IPS-15b (cell line): ENCODE measurements around the gene PFKL.

Experiments used
- H3K27me3 ChIP-seq: one replicate; pipeline ENCODE4 v1.6.1; 2013; ENCODE audit warnings: low read length; ENCODE audit not compliant: control insufficient read depth, insufficient read depth
- H3K36me3 ChIP-seq: one replicate; pipeline ENCODE4 v1.6.1; 2013; ENCODE audit warnings: low read length; ENCODE audit not compliant: control insufficient read depth, insufficient read depth
- H3K4me1 ChIP-seq: one replicate; pipeline ENCODE4 v1.6.1; 2013; ENCODE audit warnings: mild to moderate bottlenecking, low read length; ENCODE audit not compliant: control insufficient read depth, insufficient read depth
- H3K4me3 ChIP-seq: one replicate; pipeline ENCODE4 v1.5.1; 2013; ENCODE audit warnings: low read depth, low read length
- H3K9ac ChIP-seq: one replicate; pipeline ENCODE4 v1.6.1; 2013; ENCODE audit warnings: low read depth, mild to moderate bottlenecking, low read length
- H3K9me3 ChIP-seq: one replicate; pipeline ENCODE4 v1.6.1; 2013; ENCODE audit warnings: mild to moderate bottlenecking, low read length; ENCODE audit not compliant: control insufficient read depth, insufficient read depth

PFKL gene

GRCh38 chr21:44263221-44263760 is 36.6 kb upstream of the PFKL start:
- Histone ChIP-seq H3K9me3 (no peaks in the 10 kb centered on the region), H3K4me1 (peaks cover 5% of the 10 kb centered on the region), H3K27me3 (no peaks in the 10 kb centered on the region), H3K36me3 (peaks cover 3% of the 10 kb centered on the region), H3K9ac (no peak overlapping the region), H3K4me3 (no peak overlapping the region)

DNA sequence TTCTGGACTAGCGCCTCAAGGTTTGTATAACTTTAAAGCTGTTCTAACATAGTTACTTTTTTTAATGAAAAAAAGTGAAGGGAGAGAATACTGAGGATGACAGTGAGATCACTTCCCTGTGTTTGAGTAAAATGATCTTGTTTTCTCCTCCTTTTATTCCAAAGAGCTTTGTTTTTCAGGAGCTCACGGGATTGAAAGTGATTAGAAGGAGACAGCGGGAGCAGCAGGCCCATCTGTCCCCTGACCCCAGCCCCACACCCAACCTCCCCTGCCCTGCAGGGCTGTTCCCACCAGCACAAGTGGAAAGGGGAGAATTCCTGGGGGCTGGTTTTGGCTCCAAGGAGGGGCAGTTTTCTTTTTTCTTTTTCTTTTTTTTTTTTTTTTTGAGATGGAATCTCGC is 36.1 kb upstream of the PFKL start:
- Histone ChIP-seq H3K9me3 (no peaks in the 10 kb centered on the region), H3K4me1 (peaks cover 5% of the 10 kb centered on the region), H3K27me3 (no peaks in the 10 kb centered on the region), H3K36me3 (no peaks in the 10 kb centered on the region), H3K9ac (no peak overlapping the region), H3K4me3 (no peak overlapping the region)

GRCh38 chr21:44265734-44266270 is 34.1 kb upstream of the PFKL start:
- Histone ChIP-seq H3K4me1 (peaks cover 5% of the 10 kb centered on the region), H3K36me3 (no peaks in the 10 kb centered on the region), H3K9me3 (no peaks in the 10 kb centered on the region), H3K27me3 (no peaks in the 10 kb centered on the region), H3K9ac (no peak overlapping the region), H3K4me3 (no peak overlapping the region)

GRCh38 chr21:44267655-44268142 is 32.2 kb upstream of the PFKL start:
- Histone ChIP-seq H3K9ac (no peak overlapping the region), H3K9me3 (no peaks in the 10 kb centered on the region), H3K4me1 (peaks cover 5% of the 10 kb centered on the region), H3K4me3 (no peak overlapping the region), H3K27me3 (no peaks in the 10 kb centered on the region), H3K36me3 (no peaks in the 10 kb centered on the region)

DNA sequence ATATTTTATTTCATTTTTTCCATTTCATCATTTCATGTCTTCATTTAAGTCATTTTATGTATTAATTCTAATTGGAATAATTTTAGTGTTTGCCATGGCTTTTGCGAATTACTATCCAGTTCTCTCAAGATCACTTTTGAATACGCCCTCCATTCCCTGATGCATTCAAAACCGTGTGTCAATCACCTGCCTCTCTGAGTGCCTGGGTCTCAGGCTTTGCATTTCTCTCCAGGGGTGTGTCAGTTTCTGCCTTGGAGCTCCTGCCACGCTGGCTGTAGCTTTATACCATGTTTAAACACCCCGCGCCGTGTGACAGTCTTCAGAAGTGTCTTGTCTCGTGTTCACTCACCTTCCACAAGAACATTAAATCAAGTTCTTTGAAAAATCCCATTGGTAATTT is 30.8 kb upstream of the PFKL start:
- Histone ChIP-seq H3K36me3 (no peaks in the 10 kb centered on the region), H3K9me3 (no peaks in the 10 kb centered on the region), H3K4me1 (peaks cover 2% of the 10 kb centered on the region), H3K9ac (no peak overlapping the region), H3K27me3 (no peaks in the 10 kb centered on the region), H3K4me3 (no peak overlapping the region)

DNA sequence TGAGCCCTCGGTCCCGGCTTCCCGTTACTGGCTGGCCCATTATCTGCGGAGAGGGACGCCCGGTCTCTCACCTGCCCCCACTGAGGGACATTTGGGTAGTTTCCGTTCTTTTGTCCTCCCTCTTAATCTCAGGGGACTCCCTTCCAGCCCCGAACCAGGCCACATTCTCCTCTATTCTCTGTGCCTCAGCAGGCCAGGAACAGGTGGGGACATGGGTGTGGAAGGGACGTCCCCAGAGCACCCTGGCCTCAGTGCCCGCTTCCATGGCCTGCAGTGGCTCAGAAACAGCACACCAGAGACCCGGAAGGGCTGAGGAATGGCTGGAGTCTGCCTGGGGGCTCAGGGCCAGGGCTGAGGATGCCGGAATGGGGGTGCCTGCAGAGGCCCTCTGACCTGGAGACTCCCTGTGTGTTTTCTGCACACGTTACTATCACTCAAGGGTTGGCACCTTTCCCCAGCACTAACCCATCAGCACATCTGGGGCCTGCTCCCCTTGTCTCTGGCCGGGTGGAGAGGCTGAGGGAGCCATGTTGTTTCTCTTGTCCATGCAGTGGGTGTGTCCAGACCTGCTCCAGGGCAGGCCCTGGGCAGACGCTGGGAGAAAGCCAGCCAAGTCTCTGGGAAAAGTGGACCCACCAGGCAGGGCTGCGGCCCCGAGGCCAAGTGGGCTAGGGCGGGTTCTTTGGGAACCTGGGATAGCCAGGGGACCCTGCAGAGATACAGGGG is 28.1 kb upstream of the PFKL start:
- Histone ChIP-seq H3K4me1 (peaks cover 2% of the 10 kb centered on the region), H3K36me3 (no peaks in the 10 kb centered on the region), H3K27me3 (peaks cover 2% of the 10 kb centered on the region), H3K9ac (no peak overlapping the region), H3K4me3 (no peak overlapping the region), H3K9me3 (no peaks in the 10 kb centered on the region)

DNA sequence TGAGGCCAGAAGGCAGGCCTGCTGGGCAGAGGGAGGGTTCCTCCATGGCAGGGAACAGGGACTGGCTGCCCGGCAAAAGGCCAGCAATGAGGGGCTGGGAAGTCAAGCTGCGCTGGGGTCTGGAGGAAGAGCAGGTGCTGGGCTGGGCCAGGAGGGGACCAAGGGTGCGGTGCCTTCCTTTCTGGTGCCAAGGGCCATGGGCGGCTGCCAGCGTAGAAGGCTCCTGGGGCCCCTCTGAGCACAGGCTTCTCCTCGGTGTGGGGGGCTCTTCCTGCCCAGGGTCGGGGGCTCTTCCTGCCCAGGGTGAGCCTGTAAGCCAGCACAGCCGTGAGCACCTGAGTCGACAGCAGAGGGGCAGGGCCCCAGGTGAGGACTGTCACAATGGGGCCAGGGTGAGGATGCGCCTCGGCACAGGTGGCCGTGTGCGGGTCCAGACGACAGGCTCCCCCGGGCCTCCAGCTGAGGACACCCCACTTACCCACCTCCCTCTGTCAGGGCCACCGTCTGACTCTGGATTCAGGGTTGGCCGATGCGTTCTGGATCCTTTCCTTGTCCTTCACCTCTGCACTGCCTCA is 27.5 kb upstream of the PFKL start:
- Histone ChIP-seq H3K27me3 (peaks cover 2% of the 10 kb centered on the region), H3K4me3 (no peak overlapping the region), H3K4me1 (peaks cover under 1% of the 10 kb centered on the region), H3K9me3 (no peaks in the 10 kb centered on the region), H3K9ac (no peak overlapping the region), H3K36me3 (no peaks in the 10 kb centered on the region)

GRCh38 chr21:44273046-44273445 is 26.8 kb upstream of the PFKL start:
- Histone ChIP-seq H3K4me3 (no peak overlapping the region), H3K27me3 (peaks cover 2% of the 10 kb centered on the region), H3K9me3 (no peaks in the 10 kb centered on the region), H3K4me1 (no peaks in the 10 kb centered on the region), H3K36me3 (no peaks in the 10 kb centered on the region), H3K9ac (no peak overlapping the region)

DNA sequence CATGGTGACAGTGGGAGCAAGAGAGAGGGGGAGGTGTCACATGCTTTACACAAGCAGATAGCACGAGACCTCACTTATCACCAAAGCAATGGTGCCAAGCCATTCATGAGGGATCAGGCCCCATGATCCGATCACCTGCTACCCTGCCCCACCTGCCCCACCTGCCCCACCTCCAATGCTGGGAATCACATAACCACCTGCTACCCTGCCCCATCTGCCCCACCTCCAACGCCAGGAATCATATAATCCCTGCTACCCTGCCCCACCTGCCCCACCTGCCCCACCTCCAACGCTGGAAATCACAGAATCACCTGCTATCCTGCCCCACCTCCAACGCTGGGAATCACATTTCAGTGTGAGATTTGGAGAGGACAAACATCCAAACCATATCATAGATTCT is 24.8 kb upstream of the PFKL start:
- no peak overlapping the region for H3K9ac ChIP-seq
- no peaks in the 10 kb centered on the region for H3K4me1 ChIP-seq
- no peaks in the 10 kb centered on the region for H3K36me3 ChIP-seq
- no peaks in the 10 kb centered on the region for H3K9me3 ChIP-seq
- no peak overlapping the region for H3K4me3 ChIP-seq
- H3K27me3 ChIP-seq, result peaks cover 2% of the 10 kb centered on the region

- no peaks in the 10 kb centered on the region for H3K36me3 ChIP-seq
- no peaks in the 10 kb centered on the region for H3K4me1 ChIP-seq
- H3K4me3 ChIP-seq, result no peak overlapping the region
- no peak overlapping the region for H3K9ac ChIP-seq
- H3K9me3 ChIP-seq, result no peaks in the 10 kb centered on the region
- peaks cover 1% of the 10 kb centered on the region for H3K27me3 ChIP-seq
These were observed 20.2 kb upstream of the PFKL start for GRCh38 chr21:44279354-44280260.

DNA sequence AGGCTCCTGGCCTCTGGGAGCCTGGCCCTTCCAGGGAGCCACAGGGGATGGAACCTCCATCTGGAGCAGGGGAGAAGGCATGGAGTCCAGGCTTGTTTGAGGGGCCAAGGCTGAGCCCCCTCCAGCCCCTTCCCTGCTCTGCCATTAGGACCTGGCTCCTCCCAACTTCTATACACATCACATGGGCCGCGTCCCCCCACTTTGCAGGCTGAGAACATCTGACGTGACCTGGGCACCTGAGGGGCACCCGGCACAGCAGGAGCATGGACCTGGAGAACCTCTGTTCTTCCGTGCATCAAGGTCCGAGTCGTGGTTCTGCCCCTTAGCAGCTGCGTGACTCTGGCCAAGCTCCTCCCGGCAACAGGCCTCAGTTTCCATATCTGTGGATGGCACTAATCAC is 18.1 kb upstream of the PFKL start:
- Histone ChIP-seq H3K36me3 (no peaks in the 10 kb centered on the region), H3K27me3 (peaks cover 5% of the 10 kb centered on the region), H3K4me1 (peaks cover 2% of the 10 kb centered on the region), H3K4me3 (no peak overlapping the region), H3K9me3 (no peaks in the 10 kb centered on the region), H3K9ac (no peak overlapping the region)
